Skeletal muscle cell (primary cell): Measurements from ENCODE around the gene CXCL17.

Source experiments
- DNase-seq: peaks from one replicate; pipeline ENCODE4 v3.0.0-alpha.2; 2010; ENCODE audit warnings: low read depth
- H3K4me3 ChIP-seq: 2 replicates; pipeline ENCODE4 v1.5.1; 2011; ENCODE audit warnings: low read depth, mild to moderate bottlenecking, control low read depth, low read length, moderate library complexity

CXCL17 gene

DNA sequence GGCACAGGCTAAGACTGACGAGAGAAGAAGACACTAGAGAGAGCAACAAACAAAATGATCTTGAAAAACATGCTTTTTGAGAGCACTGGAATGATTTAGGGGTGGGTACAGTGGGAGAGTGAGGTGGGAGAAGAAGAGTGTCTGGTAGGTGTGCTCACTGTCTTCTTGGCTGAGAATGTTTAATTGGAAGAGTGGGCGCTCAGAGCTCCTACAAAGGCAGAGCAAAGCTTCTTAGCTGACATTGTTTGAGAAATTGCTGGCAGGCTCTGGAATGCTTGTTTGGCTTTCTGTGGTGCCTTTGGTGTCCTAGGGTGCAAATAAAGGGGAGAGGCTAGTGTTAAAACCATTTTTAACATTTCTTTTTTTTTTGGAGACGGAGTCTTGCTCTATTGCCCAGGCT is 14.1 kb downstream of the CXCL17 start:
- H3K4me3 ChIP-seq: no peak overlapping the region
- DNase-seq: no peak

DNA sequence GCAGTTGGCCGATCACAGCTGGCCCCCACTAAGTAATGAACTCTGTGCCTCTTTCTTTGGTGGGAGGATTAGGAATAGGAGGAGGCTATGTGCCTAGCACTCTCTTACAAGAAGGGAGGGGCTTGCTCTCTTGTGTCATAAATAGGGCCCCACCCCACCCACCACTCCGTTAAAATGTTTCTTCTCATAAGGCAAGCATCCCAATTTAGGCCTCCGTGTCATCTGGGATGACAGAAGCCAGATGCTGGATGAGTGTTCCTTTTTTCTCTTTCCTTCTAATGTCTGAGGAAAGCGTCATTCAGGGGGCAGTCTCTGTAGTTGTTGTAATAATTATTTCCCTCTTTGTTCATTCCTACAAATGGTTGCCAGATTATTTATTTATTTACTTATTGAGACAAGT is 15.4 kb downstream of the CXCL17 start, which contains the start of gene LIPE:
TSS of gene LIPE (minus strand) at position 76 of the 400 bp plus-strand sequence. CDS start 239 bp downstream, outside the sequence.
- no peak for DNase-seq
- H3K4me3 ChIP-seq: no peak within 1 kb of the TSS

- DNase-seq: no peak
- no peak overlapping the region for H3K4me3 ChIP-seq
Observed at GRCh38 chr19:42426643-42427042, 16.1 kb downstream of the CXCL17 start.

- no peak overlapping the region for H3K4me3 ChIP-seq
- no peak for DNase-seq
Observed at GRCh38 chr19:42424712-42425131, 18.0 kb downstream of the CXCL17 start.

DNA sequence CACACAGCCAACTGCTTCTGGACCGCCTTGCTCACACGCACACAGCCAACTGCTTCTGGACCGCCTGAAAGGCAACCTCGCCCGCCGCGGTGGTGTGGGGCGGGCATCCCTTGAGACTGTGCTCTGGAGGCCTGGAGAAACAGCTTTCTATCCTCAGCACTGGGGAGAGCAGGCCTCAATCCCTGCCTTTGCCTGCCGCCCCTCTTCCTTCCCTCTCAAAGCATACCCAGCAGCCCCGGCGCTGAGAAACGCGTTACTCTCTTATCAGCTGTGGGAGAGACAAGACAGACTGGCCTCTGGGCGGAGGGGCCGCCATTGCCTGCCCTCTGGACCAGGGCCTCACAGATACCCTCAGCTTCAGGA is 18.4 kb downstream of the CXCL17 start:
- no peak for DNase-seq
- peak overlapping the region; percentile 65 for H3K4me3 ChIP-seq

DNA sequence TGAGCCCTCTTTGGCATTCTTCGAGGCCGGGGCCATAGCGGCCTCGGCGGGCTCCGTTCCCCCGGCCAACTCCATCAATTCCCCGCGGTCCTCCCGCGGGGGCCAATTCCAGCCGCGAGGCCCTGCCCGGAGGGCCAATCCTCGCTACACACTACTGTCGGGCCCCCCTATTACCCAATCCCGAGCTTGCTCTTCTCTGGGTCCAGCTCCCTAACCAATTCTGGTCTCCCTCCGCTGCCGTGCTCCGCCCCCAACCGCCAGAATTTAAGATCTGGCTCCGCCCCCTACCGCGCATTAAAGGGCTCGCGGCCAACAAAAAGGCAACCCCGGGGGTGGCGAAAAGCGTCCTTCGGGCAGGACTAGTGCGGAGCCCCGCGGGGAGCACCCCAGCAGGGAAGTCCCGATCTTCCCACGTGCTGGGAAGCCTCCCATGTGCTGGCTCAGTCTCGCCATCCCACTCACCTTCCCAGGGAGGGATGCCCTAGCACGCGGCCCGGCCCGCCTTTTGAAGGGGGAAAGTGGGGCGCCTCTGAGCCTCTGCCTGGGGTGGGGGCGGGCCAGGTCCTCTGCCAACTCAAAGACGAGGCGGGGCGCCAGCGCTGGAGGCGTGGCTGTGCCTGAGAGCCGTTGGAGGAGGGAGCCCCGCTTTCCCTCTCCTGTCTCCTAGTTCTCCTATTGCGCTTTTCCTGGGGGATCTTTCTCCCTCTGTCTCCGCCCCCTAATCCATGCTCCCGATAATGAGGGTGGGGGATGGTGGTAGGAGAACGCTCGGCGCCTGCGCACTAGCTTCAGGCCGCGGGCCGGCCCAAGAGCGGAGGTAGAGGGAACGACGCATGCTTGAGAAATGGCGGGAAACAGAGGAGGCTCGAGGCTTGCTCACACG is 19.0 kb downstream of the CXCL17 start:
- peak overlapping the region; percentile 65 for H3K4me3 ChIP-seq

GRCh38 chr19:42422901-42423461 is 19.8 kb downstream of the CXCL17 start:
- peak overlapping the region; percentile 65 for H3K4me3 ChIP-seq

More for the DNA sequence above, 19.0 kb downstream of the CXCL17 start:
- peak; percentile 85 for DNase-seq

GRCh38 chr19:42422092-42422900 is 20.4 kb downstream of the CXCL17 start:
- peak overlapping the region; percentile 65 for H3K4me3 ChIP-seq
- DNase-seq: no peak

More at GRCh38 chr19:42422901-42423461, 19.8 kb downstream of the CXCL17 start:
- no peak for DNase-seq

DNA sequence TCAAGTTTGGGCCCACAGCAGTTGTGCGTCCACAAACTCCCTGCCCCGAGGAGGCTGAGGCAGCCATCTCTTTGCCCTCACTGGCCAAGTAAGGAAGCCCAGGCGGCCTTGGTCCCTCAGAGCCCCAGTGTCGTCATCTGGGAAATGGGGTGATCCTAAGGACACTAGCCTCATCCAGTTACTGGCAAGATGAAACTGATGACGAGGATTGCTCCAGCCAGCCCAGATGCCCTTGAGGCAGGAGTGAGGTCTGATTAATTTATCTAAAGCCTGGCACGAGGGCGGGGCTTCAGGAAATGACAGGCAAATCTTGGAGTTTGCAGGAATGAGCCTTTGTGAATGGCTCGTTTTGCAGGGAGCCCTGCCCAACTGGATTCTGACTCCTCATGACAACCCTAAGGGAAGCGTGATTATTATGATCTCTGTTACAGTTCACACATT is 21.1 kb downstream of the CXCL17 start:
- DNase-seq: no peak
- no peak overlapping the region for H3K4me3 ChIP-seq

DNA sequence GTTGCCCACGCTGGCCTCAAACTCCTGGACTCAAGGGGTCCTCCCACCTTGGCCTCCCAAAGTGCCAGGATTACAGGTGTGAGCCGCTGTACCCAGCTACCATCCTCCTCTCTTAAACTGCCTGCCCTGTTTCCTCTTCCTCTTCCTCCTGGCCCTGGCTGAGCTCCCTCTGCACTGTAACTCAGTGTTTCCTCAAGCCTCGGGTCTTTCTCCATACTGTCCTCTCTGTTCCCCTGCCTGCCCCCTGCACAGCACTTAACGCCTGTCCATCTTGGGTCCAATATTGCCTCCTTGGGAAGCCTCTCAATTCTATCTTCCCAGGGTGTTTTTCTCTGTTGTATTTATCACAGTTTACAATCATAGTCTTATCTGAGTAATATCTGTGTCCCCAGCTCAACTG is 21.6 kb downstream of the CXCL17 start:
- no peak for DNase-seq
- no peak overlapping the region for H3K4me3 ChIP-seq

DNA sequence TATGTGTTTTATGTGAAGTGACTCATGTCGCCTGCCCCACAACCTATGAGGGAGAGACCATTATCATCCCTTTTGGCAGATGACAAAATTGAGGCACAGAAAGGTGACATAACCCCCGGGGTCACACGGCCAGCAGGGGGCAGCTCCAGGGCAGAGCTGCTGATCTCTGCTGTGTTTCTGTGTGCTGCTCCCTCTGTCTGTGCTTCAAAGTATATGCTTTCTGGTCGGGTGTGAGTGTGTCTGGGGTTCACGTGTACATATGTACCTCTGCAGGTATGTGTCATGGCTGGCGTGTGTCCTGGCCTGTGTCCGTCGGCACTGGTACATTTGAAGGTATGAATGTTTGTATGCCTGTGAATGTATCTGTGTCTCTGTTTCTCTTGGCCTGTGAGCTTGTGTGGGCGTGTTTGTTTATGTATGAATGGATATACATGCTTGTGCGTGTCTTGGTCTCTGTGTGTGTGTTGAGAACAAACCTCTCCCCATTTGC is 22.6 kb downstream of the CXCL17 start:
- H3K4me3 ChIP-seq: no peak overlapping the region
- no peak for DNase-seq

DNA sequence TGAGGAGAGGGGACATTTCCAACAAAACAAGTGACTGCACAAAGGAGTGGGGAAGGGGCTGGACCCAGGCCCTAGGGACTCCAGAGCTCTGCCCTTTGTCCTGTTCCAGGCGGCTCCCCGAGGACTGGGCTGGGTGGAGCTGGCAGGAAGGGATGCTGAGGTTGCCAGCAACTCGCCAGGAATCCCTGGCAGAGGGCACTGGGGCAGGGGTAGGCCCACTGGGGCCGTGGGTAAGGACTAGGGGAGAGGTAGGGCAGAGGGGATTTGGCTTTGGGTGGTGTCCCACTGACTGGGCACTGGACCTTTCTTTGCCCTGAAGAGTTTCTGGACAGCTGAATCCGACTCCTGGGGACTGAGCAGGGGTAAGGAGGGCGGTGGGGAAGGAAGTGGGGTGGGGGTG is 23.4 kb downstream of the CXCL17 start:
- DNase-seq: no peak
- H3K4me3 ChIP-seq: no peak overlapping the region

DNA sequence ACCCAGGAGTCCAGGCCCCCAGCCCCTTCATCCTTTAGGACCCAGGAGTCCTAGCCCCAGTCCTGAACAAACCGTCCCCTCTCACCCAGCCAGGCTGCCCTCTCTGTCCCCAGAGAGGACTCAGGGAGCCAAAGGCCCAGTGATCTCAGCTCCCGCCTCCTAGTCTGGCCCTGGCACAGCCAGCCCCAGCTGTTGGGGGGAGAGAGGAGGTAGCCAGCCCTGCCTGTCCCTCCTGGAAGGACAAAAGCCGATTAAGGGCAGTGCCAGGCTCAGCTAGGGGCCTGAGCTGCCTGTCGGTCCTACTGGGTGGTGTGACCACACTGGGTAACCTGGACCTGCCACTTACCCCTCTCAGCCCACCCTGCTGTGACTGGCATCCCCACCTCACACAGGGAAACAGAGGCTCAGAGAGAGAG is 30.1 kb downstream of the CXCL17 start:
- no peak overlapping the region for H3K4me3 ChIP-seq
- no peak for DNase-seq

DNA sequence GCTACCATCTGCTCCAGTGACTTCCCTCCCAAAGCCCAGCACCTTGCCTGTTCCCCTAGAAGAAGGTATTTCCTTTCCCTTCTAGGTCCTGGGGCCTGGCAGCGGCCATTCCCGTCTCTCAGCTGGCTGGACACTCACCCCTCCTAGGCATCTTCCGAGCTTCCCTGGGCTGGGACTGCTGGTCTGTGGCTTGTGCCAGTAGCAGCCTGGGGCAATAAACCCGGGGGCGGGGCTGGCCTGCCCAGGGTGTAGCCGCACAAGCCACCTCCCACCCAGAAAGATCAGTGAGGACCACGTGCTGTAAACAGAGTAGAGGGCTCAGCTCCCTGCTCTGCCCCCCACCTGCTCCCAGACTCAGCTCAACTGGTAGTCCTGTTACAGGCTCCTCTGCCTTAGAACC is 30.5 kb downstream of the CXCL17 start:
- no peak overlapping the region for H3K4me3 ChIP-seq
- DNase-seq: no peak

DNA sequence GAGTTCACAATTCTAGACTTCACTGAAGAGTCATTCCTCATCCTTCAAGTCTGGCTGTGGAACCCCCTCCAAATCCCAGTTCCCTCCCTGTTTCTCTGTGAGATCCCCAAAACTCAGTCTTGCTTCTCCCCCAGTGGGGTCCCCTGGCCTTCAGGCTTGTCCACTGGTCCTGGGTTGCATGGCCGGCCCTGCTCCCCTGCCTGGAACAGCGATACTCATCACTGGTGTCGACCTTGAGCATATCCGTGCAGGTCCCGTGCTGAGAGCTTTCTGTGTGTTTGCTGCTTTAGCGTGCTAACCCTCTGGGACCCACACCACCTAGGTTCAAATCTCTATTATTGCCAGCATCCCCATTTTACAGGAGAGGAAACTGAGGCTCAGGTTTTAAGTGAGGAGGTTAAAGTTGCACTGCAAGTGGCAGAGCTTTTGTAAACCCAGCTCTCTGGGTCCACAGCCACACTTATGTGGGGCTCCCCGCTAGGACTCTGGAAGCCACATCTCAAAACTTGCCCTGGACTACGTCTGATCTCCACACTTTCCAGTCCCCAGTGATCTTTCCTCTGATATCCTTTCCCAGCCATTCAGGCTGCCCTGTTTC is 31.1 kb downstream of the CXCL17 start:
- DNase-seq: no peak
- no peak overlapping the region for H3K4me3 ChIP-seq

DNA sequence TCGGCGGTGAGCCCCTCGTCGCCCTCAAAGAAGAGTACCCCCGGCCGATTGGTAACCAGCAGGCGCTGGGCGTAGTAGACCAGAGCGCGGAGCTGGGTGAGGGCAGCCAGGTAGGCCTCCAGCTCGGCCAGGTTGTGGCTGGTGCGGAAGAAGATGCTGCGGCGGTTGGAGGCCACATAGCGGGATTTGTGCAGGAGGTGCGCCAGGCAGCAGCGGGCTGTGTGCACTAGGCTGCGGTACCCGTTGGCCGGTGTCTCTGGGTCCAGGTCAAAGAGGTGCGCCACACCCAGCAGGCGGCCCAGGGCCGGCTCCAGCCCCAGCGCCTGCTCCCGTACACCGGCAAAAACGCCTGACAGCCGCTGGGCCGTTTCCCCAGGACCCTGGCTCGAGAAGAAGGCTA is 32.4 kb downstream of the CXCL17 start:
- no peak for DNase-seq
- no peak overlapping the region for H3K4me3 ChIP-seq

DNA sequence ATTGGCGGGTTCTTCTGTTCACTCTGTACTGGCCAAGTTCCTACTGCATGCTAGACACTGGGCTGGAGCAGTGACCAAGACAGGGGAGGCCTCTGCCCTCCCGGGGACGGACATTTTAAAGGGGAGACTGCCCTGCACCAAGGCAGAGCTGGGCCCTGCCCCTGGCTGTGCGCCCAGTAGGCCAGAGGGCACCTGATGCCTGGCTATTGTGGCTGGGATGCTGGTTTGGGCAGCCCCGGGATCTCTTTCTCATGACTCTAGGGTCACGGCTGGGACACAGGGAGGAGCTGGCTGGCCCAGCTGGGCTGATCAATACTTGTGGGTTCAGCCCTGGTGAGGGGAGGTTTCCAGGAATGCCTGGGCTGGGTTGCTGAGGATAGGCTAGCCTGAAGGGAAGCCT is 33.3 kb downstream of the CXCL17 start:
- H3K4me3 ChIP-seq: no peak overlapping the region
- DNase-seq: no peak

- H3K4me3 ChIP-seq: no peak overlapping the region
- DNase-seq: no peak
Observed at GRCh38 chr19:42407816-42408175, 35.0 kb downstream of the CXCL17 start.

- DNase-seq: no peak
- H3K4me3 ChIP-seq: no peak overlapping the region
Observed at GRCh38 chr19:42407085-42407815, 35.5 kb downstream of the CXCL17 start.
